Measurements from ENCODE around the gene SLC25A43.

- TF ChIP-seq GATA2 (IDR thresholded peaks at IDR 0.05; ENCODE audit: low read depth, low read length) (no peak), GATA3 (IDR thresholded peaks at IDR 0.05; ENCODE audit: low read depth, low read length) (no peak)
These were observed 78.7 kb downstream of the SLC25A43 start for GRCh38 chrX:119477812-119478232.

Data from SH-SY5Y (cell line).